ENCODE data around the gene TATDN2.

DNA sequence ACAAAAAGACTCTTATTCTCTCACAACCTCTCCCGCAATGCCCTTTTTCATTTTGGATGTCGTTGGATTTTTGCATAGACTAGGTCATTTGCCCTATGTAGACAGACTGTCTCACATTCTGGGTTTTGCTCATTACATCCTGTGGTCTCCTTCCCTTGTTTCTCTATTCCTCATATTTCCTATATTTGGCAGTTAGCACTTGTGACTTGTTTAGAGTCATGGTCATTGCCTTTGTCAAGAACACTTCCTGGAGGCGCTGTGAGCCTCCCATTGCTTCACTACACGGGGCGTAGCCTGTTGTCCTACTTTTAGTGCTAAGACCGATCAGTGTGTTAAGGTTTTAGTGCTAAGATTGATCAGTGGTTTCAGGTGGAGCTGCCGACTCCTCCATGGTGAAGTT, 16.1 kb upstream of the TATDN2 start:
- TF ChIP-seq, protein P1, sequence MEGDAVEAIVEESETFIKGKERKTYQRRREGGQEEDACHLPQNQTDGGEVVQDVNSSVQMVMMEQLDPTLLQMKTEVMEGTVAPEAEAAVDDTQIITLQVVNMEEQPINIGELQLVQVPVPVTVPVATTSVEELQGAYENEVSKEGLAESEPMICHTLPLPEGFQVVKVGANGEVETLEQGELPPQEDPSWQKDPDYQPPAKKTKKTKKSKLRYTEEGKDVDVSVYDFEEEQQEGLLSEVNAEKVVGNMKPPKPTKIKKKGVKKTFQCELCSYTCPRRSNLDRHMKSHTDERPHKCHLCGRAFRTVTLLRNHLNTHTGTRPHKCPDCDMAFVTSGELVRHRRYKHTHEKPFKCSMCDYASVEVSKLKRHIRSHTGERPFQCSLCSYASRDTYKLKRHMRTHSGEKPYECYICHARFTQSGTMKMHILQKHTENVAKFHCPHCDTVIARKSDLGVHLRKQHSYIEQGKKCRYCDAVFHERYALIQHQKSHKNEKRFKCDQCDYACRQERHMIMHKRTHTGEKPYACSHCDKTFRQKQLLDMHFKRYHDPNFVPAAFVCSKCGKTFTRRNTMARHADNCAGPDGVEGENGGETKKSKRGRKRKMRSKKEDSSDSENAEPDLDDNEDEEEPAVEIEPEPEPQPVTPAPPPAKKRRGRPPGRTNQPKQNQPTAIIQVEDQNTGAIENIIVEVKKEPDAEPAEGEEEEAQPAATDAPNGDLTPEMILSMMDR (conservative IDR thresholded peaks at IDR 0.05; ENCODE audit: low read length) = no peak
- no peak for TF ChIP-seq EZH2phosphoT487 (IDR thresholded peaks at IDR 0.05; ENCODE audit: borderline replicate concordance, low read depth, low read length)
